Measurements from ENCODE around the gene CYBRD1.

Gene CYBRD1

GRCh38 chr2:171598713-171599319, 76.5 kb downstream of the CYBRD1 start:
- H3K9me3 ChIP-seq (ENCODE audit: control insufficient read depth in 2 of 2, low read length in 2 of 2) = no peaks in the 10 kb centered on the region
- no peak overlapping the region for H3K27ac ChIP-seq (ENCODE audit: low read length)
- H3K27me3 ChIP-seq (ENCODE audit: control insufficient read depth in 1 of 2, insufficient read depth in 2 of 2, low read length in 2 of 2) = no peaks in the 10 kb centered on the region
- H3K4me3 ChIP-seq (ENCODE audit: low read length in 2 of 2) = no peak overlapping the region
- no peaks in the 10 kb centered on the region for H3K36me3 ChIP-seq (ENCODE audit: control insufficient read depth in 2 of 2, insufficient read depth in 2 of 2, low read length in 2 of 2)
- no peaks in the 10 kb centered on the region for H3K4me1 ChIP-seq (ENCODE audit: control insufficient read depth, insufficient read depth, low read length)
- no peak overlapping the region for H3K9ac ChIP-seq (ENCODE audit: low read length in 2 of 2)

GRCh38 chr2:171600126-171600525, 77.9 kb downstream of the CYBRD1 start:
- Histone ChIP-seq H3K4me3 (ENCODE audit: low read length in 2 of 2) (no peak overlapping the region), H3K27ac (ENCODE audit: low read length) (no peak overlapping the region), H3K4me1 (ENCODE audit: control insufficient read depth, insufficient read depth, low read length) (no peaks in the 10 kb centered on the region), H3K9ac (ENCODE audit: low read length in 2 of 2) (no peak overlapping the region), H3K36me3 (ENCODE audit: control insufficient read depth in 2 of 2, insufficient read depth in 2 of 2, low read length in 2 of 2) (no peaks in the 10 kb centered on the region), H3K9me3 (ENCODE audit: control insufficient read depth in 2 of 2, low read length in 2 of 2) (no peaks in the 10 kb centered on the region), H3K27me3 (ENCODE audit: control insufficient read depth in 1 of 2, insufficient read depth in 2 of 2, low read length in 2 of 2) (no peaks in the 10 kb centered on the region)

GRCh38 chr2:171602352-171602751, 80.1 kb downstream of the CYBRD1 start:
- H3K36me3 ChIP-seq (ENCODE audit: control insufficient read depth in 2 of 2, insufficient read depth in 2 of 2, low read length in 2 of 2) = no peaks in the 10 kb centered on the region
- H3K27me3 ChIP-seq (ENCODE audit: control insufficient read depth in 1 of 2, insufficient read depth in 2 of 2, low read length in 2 of 2) = no peaks in the 10 kb centered on the region
- no peak overlapping the region for H3K9ac ChIP-seq (ENCODE audit: low read length in 2 of 2)
- H3K9me3 ChIP-seq (ENCODE audit: control insufficient read depth in 2 of 2, low read length in 2 of 2) = no peaks in the 10 kb centered on the region
- H3K27ac ChIP-seq (ENCODE audit: low read length) = no peak overlapping the region
- H3K4me1 ChIP-seq (ENCODE audit: control insufficient read depth, insufficient read depth, low read length) = no peaks in the 10 kb centered on the region
- H3K4me3 ChIP-seq (ENCODE audit: low read length in 2 of 2) = no peak overlapping the region

Data from stomach smooth muscle (tissue), 2 donors.